Activated CD4-positive, CD25-positive, alpha-beta regulatory T cell treated with anti-CD3 and anti-CD28 coated beads, Interleukin-2, amount 50 U/mL, for 24 hours (primary cell): ENCODE results near the gene CERS1.

Experiments
- ATAC-seq, 2 donors: fragments of 150-1000 bp; cut with Tn5 transposase; one replicate each; pipeline ENCODE4 v1.10.0; 2021; ENCODE audit warnings: mild to moderate bottlenecking in 1 of 2, moderate library complexity in 1 of 2

The CERS1 gene

DNA sequence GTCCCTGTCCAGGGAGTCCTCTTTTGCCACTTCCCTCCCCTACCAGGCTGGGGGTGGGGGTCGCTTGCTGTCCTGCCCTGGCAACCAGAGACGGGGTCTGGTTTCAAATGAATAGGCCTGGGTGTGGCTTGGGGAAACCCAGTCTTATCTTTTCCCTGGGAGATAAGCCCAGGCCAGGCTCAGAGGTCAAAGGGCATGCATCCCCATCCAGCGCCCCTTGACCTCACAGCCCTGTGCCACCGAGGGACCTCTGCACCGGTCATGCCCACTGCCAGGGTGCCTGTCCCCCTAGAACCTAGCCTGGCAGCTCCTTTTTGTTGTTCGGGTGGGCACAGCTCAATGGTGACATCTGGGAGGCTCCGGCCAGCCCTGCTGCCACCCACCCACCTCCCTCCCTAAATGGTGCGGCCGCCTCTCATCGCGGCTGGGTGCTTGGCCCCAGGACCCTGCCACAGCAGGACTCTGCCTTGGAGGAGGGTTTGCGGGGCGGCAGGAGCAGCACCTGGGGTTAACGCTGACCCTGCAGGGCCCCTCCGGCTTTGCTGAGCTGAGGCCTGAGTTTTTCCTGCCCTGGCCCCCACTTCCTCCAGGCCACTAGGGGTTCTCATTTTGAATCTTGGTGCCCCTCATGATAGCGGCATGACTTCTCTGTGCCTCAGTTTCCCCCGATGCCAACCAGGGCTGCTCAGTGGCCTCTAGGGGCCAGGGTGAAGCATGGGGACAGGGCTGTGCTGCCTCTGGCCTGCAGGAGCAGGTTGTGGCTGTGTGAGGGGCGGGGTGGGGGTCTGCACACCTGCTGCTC is 2.9 kb upstream of the CERS1 start:
- no peak for ATAC-seq

DNA sequence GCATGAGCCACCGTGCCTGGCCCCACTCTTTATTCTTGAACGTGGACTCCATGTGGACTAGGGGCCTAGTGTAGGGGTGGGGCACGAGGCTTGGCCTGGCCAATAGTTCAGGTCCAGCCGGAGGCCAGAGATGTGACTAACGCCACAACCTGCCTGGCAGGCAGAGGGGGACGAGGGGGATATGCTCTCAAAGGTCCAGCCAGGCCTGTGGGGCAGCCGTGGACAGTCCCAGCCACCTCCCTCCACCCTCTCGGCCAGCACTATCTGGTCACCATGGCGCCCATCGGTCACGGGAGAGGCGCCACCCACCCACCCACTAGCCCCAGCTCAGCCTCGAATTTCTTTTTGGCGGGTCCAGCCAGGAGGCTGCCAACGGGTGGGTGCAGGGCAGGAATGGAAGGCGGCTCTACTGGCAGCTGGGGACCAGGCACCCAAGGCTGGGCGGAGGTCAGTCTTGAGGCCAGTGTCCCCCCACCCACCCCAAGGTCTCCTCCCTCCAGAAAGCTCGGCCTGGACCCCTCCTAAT is 2.2 kb upstream of the CERS1 start:
- ATAC-seq, result no peak

DNA sequence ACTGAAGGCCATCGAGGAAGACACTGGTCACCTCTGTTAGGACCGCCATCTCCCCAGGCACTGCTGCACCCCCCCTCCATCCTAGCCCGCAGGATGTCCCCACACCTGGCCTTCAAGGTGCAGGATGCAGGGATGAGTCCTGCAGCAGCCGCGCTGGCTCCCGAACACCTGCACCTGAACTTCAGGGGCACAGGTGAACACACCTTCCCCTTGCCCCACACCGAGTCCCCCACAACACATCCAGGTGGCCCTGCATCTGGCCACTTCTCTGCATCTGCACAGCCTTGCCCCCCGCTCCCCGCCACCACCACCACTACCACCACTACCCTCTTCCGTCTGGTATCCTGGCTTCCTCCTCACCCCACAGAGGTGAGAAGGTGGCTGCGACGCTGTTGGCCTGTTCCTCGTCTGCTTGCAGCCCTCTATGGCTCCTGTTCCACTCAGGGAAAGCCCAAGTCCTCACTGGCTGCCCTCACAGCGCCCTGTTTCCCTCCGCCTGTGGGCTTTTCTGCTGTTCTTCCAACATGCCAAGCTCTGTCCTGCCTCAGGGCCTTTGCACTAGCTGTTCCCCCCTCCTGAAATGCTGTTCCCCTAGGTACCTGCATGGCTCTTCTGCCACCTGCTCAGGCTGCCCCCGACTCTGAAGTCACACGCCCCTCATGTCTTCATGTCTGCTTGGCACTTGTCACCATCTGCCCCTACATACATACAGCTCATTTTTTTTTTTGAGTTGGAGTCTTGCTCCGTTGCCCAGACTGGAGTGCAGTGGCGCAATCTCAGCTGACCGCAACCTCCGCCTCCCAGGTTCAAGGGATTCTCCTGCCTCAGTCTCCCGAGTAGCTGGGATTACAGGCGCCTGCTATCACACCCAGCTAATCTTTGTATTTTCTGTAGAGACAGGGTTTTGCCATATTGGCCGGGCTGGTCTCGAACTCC is 1.4 kb upstream of the CERS1 start:
- no peak for ATAC-seq

DNA sequence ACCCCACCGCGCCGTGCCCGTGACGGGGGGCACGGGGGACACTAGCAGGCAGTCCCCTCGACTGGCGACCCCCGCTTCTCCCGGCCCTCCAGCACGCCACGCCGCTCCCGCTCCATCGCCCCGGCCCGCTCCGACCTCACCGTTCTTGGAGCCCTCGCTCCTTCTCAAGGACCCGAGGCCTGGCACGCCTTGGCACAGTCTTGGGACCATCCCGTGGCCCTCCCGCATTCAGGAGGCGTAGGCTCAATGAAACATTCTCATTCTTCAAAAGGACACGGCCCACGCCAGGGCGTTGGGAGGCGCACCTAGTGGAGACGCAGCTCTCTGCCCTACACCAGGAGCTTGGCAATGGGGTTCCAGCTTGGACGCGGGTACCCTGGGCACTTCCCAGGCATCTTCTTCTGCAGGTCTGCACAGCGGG is 473 bp upstream of the CERS1 start:
- peak in 1 of 2 donors; percentile 29 for ATAC-seq

DNA sequence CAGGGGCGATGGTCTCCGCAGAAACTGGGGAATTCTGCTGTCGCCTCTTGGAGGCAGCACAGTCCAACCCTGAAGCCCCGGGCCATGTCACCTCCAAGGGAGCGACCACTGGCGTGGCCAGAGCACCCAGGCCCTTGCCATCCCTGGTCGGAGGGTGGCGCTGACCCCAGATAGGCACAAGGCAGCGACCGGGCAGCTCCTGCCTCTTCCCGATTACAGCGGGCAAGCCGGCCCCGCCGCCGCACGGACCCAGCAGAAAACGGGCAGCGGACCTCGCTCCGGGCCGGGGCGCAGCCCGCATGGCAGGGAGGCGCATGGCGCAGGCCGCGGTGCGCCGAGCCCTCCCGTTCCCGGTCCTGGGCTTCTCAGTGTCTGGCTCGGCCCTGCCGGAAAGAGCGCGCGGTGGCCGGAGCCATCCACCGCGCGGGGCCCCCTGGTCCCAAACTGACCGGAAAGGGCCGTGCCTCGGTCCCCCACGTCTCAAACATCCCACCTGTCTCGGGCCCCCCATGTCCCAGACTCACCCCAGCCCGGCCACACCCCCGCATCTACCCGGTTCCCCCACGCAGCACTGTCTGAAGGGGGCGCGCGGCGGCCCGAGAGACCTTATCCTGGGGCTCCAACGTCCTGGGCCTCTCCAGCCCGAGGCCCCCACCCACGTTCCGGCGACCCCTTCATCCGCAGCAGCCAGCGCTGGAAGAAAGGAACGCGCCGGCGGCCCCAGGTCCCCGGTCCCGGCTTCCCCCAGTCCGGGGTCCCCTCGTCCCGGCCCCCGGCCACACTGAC is 727 bp downstream of the CERS1 start:
- no peak for ATAC-seq

DNA sequence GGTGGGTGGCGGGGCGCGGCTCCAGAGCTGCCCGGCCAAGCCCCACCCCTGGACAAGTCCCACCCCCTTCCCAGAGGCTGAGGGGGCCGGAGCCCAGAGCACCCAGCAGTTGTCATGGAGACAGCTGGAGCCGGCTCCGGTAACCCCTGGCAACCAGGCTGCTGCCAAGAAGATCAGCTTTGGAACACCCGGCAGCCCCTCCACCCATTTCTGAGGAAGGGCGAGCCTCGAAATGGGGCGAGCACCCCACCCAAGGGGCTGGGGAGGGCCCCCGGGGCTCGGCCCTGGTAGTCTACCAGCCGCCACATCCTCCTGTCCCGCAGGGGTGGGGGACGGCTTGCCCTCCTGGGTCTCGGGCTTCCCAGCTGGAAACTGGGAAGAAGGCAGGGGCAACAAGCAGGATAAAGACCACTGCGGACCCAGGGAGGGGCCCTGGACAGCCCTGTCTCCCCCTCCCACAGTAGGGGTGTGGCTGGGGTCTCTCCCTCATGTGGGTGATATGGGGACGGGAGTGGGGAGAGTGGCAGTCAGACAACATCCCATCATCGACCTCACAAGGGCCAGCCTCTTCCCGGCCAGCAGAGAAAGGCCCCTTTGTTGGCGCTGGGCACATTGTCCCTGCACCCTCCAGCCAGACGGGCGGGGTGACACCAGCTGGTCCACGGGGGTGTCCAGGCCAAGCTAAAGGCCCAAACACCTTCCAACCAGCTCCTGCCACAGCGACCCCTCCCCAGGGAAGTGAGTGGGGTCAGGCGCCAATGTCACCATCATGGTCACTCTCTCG is 1.5 kb downstream of the CERS1 start:
- ATAC-seq, result no peak

DNA sequence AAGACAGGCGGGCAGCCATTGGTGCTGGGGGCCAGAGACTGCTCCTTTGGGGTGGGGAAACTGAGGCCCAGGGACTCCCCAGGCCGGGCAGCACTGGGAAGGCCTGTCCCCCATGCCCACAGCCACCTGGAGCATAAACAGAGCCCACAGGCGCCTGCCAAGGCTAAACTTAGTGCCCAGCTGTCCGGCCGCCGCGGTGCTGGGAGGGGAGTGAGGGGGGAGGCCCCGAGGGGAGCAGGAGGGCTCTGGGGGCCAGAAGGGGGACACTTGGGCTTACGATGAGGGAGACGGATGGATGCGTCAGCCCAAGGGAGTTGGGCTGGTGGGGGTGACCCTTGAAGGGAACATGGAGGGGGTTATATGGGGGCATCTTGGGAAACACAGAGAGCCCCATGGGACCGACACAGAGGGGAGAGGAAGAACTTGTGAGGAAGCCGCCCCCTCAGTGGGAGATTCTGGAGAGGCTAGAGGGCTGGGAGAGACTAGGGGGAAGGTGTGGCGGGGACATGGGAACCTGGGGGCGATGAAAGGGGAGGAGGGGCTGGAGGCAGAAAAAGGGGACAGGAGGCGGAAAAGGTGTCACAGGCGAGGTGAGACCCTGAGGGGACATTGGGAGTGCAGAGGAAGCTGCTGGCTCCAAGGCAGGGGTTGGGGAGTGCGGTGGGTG is 2.2 kb downstream of the CERS1 start:
- no peak for ATAC-seq

DNA sequence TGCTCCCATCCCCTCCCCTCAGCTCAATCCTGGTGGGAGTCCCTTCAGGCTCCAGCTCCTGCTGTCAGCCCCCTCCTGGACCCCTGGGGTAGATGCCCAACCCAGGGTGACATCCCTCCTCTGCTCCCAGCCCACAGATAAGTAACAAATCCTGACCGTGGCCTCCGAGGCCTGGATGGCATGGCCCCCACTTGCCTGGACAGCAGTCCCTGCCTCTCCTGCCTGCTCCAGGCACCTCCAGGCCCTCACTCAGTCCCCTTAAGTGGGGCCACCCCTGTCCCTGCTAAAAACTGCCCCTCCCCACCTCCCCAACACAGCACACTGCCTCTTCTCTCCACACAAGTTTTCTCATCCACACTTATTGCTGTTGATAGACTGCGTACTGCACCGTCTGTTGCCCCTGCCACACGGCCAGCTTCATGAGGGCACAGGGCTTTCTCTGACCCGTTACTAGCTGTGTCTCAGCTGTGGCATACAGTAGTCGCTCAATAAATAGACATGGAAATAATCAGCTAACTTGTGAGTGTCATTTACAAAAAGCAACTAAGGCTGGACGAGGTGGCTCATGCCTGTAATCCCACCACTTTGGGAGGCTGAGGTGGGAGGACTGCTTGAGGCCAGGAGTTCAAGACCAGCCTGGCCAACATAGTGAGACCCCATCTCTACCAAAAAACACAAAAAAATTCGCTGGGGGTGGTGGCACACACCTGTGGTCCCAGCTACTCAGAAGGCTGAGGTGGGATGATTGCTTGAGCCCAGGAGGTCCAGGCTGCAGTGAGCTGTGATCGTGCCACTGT is 5.8 kb downstream of the CERS1 start:
- ATAC-seq, result no peak

DNA sequence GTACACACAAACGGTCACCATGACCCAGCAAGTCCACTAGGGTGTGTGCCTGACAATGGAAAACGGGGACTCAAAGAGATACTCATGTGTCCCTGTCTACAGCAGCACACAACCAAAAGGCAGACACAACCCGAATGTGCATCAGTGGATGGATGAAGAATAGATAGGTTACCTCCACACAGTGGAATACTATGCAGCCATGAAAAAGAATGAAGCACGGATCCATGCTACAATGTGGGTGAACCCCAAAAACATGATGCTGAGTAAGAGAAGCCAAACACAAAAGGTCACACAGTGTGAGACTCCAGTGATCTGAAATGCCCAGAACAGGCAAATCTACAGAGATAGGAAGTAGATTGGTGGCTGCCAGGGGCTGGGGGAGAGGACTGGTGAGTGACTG is 9.0 kb downstream of the CERS1 start:
- no peak for ATAC-seq

DNA sequence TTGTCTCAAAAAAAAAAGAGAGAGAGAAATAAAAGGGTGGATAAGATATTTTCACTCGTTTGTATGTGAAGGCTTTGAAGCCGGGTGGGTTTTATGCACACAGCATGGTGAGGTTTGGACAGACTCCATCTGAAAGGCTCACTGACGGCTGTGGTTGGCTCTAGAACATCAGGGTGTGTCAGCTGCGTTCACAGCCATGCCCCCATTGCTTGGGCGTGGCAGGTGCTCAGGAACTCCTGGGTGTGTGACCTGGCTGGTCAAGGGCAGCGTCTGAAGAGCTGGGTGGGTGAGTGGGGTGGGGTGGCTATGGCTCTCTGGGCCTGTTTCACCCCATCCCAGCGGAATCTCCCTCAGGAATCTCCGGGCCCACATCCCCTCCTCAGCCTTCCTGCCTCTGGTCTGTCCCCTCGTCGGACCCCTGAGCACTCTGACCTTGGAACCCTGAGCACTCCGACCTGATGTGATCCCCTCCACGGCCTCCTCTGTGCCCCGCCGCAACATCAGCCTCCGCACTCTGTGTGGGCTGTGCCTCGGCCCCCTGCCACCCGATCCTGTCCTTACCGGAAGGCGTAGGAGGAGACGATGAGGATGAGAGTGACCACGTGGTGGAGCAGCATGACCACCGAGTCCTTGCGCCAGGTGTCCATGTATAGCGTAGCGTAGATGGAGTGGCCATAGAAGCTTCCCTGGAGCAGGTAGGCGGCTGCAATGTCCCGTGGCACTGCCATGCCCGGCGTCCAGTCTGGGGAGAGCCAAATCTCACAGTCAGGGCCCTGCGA is 12.2 kb downstream of the CERS1 start:
- ATAC-seq, result no peak

DNA sequence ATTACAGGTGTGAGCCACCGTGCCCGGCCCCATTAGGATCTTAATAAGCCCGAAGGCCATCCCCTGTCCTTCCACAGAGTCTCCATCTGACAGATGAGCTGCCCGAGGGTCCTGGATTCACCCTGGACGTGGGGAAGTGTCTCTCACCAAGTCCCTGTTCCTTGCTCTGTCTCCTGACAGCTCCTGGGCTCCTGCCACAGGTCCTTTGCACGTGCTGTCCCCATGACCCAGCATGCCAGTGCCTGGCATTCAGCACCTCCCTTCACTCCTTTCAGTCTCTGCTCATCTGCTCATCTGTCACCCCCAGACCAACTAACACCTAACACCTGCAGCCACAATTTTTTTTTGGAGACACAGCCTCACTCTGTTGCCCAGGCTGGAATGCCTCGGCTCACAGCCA is 14.5 kb downstream of the CERS1 start:
- no peak for ATAC-seq

DNA sequence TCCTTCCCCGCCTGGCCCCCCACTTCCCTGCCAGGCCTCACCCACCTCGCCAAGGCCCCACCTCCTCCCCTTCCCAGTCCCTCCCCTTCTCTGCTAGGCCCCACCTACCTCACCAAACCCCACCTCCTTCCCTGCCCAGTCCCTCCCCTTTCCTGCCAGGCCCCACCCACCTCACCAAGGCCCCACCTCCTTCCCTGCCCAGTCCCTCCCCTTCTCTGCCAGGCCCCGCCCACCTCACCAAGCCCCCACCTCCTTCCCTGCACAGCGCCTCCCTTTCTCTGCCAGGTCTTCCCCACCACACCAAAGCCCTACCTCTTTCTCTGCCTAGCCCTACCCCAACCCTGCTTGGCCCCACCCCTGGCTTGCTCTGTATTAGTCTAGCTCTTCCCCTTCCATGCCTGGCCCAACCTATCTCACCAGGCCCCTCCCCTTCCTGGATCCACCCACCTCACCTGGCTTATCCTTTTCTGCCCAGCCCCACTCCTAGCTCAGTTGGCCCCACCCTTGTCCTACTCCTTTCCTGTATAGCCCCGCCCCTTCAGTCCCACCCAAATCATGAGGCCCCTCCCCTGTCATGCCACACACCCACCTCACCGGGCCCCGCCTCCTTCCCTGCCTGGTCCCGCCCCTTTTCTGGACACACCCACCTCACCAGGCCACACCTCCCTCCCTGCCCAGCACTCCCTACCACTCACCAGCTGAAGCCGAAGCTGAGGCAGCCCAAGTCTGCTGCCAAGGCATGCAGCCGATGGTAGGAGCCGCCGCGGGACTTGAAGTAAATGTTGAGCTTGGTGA is 16.2 kb downstream of the CERS1 start:
- ATAC-seq, result peak in 1 of 2 donors; percentile 6

DNA sequence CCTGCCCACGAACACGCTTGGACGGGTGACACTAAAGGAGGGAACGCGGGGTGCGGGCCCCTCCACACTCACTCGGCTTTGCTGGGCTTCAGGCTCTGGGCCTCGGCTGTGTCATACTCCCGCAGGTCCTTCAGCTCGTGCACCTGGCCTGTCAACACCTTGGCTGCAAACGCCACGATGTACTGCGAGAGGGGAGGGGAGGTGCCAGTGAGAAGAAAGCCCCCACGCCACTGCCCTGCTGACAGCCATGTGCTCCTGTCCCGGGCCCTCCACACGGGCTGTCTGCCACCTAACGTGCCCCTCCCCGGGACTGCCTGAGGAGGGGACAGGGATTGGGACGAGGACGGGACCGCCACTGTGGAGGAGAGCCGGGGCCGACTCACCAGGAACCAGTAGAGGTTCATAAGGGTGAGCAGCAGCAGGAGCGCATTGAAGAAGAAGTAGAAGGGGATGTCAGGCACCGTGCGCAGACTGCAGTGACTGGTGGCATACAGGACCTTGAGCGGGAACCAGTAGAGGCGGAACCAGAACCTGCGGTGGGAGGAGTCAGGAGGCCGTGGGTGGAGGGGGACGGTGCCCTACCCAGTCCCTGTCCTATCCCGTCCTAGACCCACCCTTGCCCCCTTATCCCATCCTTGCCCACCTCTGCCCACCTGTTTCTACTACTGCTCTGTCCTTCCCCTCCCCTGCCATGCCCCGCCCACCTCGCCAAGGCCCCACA is 16.9 kb downstream of the CERS1 start:
- ATAC-seq, result no peak

DNA sequence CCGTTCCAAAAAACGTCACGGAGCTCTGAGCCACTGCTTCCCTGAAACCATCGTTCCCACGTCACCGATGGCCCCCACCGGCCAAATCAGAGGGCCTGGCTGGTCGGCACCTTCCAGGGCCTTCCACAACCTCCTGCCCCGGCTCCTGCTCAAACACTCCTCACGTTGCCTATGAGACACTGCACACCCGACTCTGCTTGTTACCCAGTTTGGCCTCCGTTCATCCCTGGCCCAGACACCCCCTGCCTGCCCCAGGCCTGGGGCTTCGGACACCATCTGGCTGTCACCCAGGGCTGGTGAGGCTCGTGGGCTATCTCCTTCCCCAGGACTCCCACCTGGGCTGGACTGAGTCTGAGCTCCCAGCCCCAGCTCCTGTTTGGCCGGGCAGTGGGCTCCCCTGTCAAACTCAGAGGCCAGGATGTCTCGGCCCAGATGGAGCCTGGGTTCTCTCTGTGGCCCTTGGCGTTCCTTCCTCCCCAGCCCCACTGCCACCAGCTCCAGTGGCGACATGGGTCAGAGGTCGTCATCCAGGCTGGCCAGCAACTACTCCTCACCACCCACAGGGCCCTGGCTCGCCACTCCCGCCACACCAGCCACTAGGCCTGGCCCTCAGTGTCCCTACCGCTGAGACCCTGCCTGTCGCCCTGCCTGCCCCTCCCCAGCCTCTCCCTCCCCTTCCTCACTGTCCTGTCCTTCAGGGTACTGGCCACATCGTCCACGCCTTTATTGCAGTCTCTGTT is 17.7 kb downstream of the CERS1 start:
- ATAC-seq, result no peak

DNA sequence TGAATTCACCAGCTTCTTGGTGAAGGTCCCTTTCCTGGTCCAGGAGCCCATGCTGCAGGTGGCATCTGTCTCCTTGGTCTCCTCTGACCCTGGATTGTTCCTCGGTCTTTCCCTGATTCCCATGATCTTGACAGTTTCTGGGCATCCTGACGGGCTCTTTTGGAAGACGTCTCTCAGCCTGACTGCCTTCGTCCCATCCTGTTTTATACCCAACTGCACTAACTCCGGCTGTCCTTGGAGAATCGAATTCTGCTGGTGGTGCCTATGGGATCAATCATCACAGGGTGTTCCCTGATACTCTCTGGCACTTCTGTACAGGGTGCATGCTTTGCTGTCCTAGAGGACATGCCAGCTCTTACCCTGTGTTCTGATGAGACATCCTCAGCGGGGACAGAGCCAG is 19.1 kb downstream of the CERS1 start:
- no peak for ATAC-seq

DNA sequence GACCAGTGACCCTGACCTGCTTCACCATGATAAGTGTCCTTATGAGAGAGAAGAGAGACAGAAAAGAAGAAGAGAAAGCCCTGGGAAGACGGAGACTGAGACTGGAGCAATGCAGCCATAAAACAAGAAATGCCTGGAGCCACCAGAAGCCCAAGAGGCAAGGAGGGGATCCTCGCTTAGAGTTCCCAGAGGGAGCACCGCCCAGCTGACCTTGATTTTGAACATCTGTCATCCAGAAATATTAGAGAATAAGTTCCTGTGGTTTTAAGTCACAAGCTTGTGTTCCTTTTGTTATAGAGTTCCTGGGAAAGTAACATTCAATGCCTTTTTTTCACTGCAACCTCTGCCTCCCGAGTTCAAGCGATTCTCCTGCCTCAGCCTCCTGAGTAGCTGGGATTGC is 20.2 kb downstream of the CERS1 start:
- ATAC-seq, result no peak

DNA sequence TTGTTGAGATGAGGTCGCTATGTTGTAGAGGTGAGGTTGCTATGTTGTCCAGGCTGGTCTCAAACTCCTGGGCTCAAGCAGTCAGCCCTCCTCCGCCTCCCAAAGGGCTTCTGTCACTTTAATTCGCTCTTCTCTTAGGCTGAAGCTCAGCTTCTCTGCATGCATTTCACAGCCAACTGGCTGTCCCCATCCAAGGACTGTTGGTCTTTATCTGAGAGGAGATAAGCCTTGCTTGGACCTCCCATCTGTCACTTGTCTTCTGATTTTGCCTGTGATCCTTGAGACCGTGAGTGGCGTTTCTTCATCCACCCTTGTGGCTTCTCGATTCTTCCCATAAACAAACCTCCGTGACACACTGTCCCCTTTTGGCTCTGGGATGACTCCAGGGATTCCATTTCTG is 24.4 kb downstream of the CERS1 start:
- ATAC-seq, result no peak
